ENCODE data around the gene ID3.

ID3 gene

GRCh38 chr1:23531562-23532094 is 27.7 kb downstream of the ID3 start:
- no peak for DNase-seq (ENCODE audit: low read depth, low spot score)
- Histone ChIP-seq H3K9ac (ENCODE audit: insufficient read length, low read depth) (peak overlapping the region; percentile 59), H3K36me3 (ENCODE audit: insufficient read depth, insufficient read length, low read length) (no peaks in the 10 kb centered on the region), H3K27me3 (ENCODE audit: insufficient read depth, insufficient read length) (peaks cover 19% of the 10 kb centered on the region), H3K9me3 (ENCODE audit: insufficient read depth, low read length) (no peaks in the 10 kb centered on the region), H3K4me3 (ENCODE audit: insufficient read length, low read depth) (no peak overlapping the region), H3K4me1 (ENCODE audit: insufficient read depth, insufficient read length) (peaks cover 12% of the 10 kb centered on the region)
- TF ChIP-seq YY1 (IDR thresholded peaks at IDR 0.05; ENCODE audit: insufficient read depth, insufficient read length) (no peak), SUZ12 (IDR thresholded peaks at IDR 0.05; ENCODE audit: extremely low read depth, insufficient read depth, insufficient read length) (no peak), ZNF274 (IDR thresholded peaks at IDR 0.05; ENCODE audit: low read depth, low read length) (no peak)

- DNase-seq (ENCODE audit: low read depth, low spot score), result no peak
- H3K4me3 ChIP-seq (ENCODE audit: insufficient read length, low read depth), result peak within 1 kb of the TSS; percentile 60
- peaks cover 12% of the 10 kb centered on the region for H3K4me1 ChIP-seq (ENCODE audit: insufficient read depth, insufficient read length)
- no peaks in the 10 kb centered on the region for H3K9me3 ChIP-seq (ENCODE audit: insufficient read depth, low read length)
- TF ChIP-seq YY1 (IDR thresholded peaks at IDR 0.05; ENCODE audit: insufficient read depth, insufficient read length) (no peak), ZNF274 (IDR thresholded peaks at IDR 0.05; ENCODE audit: low read depth, low read length) (no peak), SUZ12 (IDR thresholded peaks at IDR 0.05; ENCODE audit: extremely low read depth, insufficient read depth, insufficient read length) (no peak)
- peak within 1 kb of the TSS; percentile 86 for H3K9ac ChIP-seq (ENCODE audit: insufficient read length, low read depth)
- H3K36me3 ChIP-seq (ENCODE audit: insufficient read depth, insufficient read length, low read length), result no peaks in the 10 kb centered on the region
- peaks cover 19% of the 10 kb centered on the region for H3K27me3 ChIP-seq (ENCODE audit: insufficient read depth, insufficient read length)
Observed at GRCh38 chr1:23530747-23531561, 28.3 kb downstream of the ID3 start, which contains the start of gene E2F2. Gene E2F2 (minus strand): TSS chr1:23531233. CDS start chr1:23530793, 440 bp downstream.

GRCh38 chr1:23530087-23530746 is 29.1 kb downstream of the ID3 start:
- Histone ChIP-seq H3K9me3 (ENCODE audit: insufficient read depth, low read length) (no peaks in the 10 kb centered on the region), H3K36me3 (ENCODE audit: insufficient read depth, insufficient read length, low read length) (no peaks in the 10 kb centered on the region), H3K27me3 (ENCODE audit: insufficient read depth, insufficient read length) (peaks cover 19% of the 10 kb centered on the region), H3K4me3 (ENCODE audit: insufficient read length, low read depth) (peak overlapping the region; percentile 60), H3K9ac (ENCODE audit: insufficient read length, low read depth) (peak overlapping the region; percentile 86), H3K4me1 (ENCODE audit: insufficient read depth, insufficient read length) (peaks cover 12% of the 10 kb centered on the region)
- TF ChIP-seq YY1 (IDR thresholded peaks at IDR 0.05; ENCODE audit: insufficient read depth, insufficient read length), result no peak
- TF ChIP-seq SUZ12 (IDR thresholded peaks at IDR 0.05; ENCODE audit: extremely low read depth, insufficient read depth, insufficient read length), result no peak
- TF ChIP-seq ZNF274 (IDR thresholded peaks at IDR 0.05; ENCODE audit: low read depth, low read length), result no peak
- no peak for DNase-seq (ENCODE audit: low read depth, low spot score)

DNA sequence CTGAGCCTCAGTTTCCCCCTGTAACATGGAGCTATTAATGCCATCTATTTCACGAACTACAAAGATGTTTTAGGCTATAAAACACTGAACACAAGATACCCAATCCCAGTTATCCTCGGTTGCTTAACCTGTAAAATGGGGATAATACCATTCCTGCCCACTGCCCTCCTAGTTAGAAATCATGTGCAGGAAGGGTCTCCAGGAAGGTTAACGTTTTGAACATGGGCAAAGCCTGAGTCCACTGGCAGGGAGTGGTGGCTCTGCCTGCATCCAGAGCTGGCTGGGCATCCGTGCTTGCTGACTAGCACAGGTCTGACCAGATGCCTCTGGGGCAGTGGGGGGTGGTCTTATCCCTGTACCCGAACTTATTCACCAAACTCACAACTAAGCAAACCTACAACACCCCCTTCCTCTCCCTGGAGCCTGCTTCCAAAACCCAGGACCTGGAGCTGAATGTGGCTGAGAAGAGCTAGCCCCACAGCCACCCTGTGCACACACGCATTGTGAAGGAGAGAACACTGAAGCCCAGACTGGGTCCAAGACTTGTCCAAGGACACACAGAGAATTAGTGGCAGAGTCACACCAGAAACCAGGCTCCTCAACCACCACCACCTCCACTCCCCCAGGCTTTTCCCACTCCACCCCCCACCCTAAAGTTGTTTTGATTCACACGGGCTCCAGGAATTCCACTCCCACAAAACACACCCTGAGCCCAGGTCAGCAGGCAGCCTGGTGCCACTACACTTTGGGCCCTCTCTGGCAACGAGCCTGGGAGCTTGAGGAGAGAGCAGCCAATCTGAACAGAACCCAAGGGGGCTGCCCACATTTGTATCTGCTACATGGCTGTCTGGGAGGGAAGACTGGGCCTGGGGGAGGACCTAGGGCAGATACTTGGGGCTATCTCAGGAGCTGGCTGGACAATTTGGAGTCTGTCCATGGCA is 29.9 kb downstream of the ID3 start:
- peaks cover 16% of the 10 kb centered on the region for H3K4me1 ChIP-seq (ENCODE audit: insufficient read depth, insufficient read length)
- H3K36me3 ChIP-seq (ENCODE audit: insufficient read depth, insufficient read length, low read length), result no peaks in the 10 kb centered on the region
- H3K27me3 ChIP-seq (ENCODE audit: insufficient read depth, insufficient read length), result peaks cover 19% of the 10 kb centered on the region
- H3K9me3 ChIP-seq (ENCODE audit: insufficient read depth, low read length), result no peaks in the 10 kb centered on the region
- peak overlapping the region; percentile 60 for H3K4me3 ChIP-seq (ENCODE audit: insufficient read length, low read depth)
- no peak for DNase-seq (ENCODE audit: low read depth, low spot score)
- H3K9ac ChIP-seq (ENCODE audit: insufficient read length, low read depth), result peak overlapping the region; percentile 86
- TF ChIP-seq YY1 (IDR thresholded peaks at IDR 0.05; ENCODE audit: insufficient read depth, insufficient read length) (no peak), SUZ12 (IDR thresholded peaks at IDR 0.05; ENCODE audit: extremely low read depth, insufficient read depth, insufficient read length) (no peak), ZNF274 (IDR thresholded peaks at IDR 0.05; ENCODE audit: low read depth, low read length) (no peak)

DNA sequence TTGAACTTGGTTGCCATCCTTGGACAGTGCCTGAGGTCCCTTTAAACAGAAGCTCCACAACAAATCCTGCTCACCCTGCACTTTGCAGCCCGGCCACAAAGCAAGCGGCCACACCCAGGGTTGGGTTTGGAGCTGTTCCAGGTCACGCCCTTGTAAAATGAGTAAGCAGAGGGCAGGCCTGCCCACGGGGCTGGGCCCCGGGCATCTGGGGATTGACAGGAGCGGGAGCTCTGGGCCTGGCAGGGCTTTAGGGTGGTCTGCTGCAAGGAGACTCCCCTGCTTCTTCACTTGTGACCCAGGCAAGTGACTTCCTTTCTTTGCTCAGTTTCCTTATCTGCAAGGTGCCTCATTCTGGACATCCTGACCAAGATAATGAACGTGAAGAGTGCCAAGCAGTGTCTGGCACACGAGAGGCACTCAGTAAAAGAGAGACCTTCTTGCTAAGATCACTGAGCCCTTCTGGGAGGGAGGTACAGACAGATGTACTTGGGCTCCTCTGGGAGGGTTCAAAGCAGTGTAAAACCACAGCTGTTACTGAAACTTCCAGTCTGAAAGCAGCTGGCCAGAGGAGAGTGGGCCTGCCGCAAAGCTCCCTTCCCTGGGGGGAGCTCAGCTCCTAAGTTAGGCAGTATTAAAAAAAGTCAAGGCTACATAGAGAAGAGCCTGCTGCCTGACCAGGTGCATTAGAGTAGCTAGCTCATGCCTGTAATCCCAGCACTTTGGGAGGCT is 30.9 kb downstream of the ID3 start:
- no peak for DNase-seq (ENCODE audit: low read depth, low spot score)
- Histone ChIP-seq H3K4me3 (ENCODE audit: insufficient read length, low read depth) (no peak overlapping the region), H3K27me3 (ENCODE audit: insufficient read depth, insufficient read length) (peaks cover 19% of the 10 kb centered on the region), H3K9me3 (ENCODE audit: insufficient read depth, low read length) (no peaks in the 10 kb centered on the region), H3K36me3 (ENCODE audit: insufficient read depth, insufficient read length, low read length) (no peaks in the 10 kb centered on the region), H3K9ac (ENCODE audit: insufficient read length, low read depth) (no peak overlapping the region), H3K4me1 (ENCODE audit: insufficient read depth, insufficient read length) (peaks cover 16% of the 10 kb centered on the region)
- TF ChIP-seq SUZ12 (IDR thresholded peaks at IDR 0.05; ENCODE audit: extremely low read depth, insufficient read depth, insufficient read length) (no peak), YY1 (IDR thresholded peaks at IDR 0.05; ENCODE audit: insufficient read depth, insufficient read length) (no peak), ZNF274 (IDR thresholded peaks at IDR 0.05; ENCODE audit: low read depth, low read length) (no peak)

DNA sequence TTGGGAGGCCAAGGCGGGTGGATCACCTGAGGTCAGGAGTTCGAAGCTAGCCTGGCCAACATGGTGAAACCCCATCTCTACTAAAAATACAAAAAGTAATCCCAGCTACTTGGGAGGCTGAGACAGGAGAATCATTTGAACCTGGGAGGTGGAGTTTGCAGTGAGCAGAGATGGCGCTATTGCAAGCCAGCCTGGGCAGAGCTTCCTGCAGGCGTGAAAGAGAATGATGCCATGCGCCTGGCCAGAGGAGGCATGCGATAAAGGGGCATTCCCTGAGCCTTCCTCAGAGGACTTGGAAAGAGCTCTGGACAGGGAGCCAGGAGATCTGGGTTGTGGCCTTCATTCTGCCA is 31.4 kb downstream of the ID3 start:
- H3K4me1 ChIP-seq (ENCODE audit: insufficient read depth, insufficient read length), result peaks cover 16% of the 10 kb centered on the region
- no peak for TF ChIP-seq SUZ12 (IDR thresholded peaks at IDR 0.05; ENCODE audit: extremely low read depth, insufficient read depth, insufficient read length)
- no peak for TF ChIP-seq ZNF274 (IDR thresholded peaks at IDR 0.05; ENCODE audit: low read depth, low read length)
- TF ChIP-seq YY1 (IDR thresholded peaks at IDR 0.05; ENCODE audit: insufficient read depth, insufficient read length), result no peak
- H3K9ac ChIP-seq (ENCODE audit: insufficient read length, low read depth), result no peak overlapping the region
- DNase-seq (ENCODE audit: low read depth, low spot score), result no peak
- no peak overlapping the region for H3K4me3 ChIP-seq (ENCODE audit: insufficient read length, low read depth)
- no peaks in the 10 kb centered on the region for H3K9me3 ChIP-seq (ENCODE audit: insufficient read depth, low read length)
- no peaks in the 10 kb centered on the region for H3K36me3 ChIP-seq (ENCODE audit: insufficient read depth, insufficient read length, low read length)
- peaks cover 17% of the 10 kb centered on the region for H3K27me3 ChIP-seq (ENCODE audit: insufficient read depth, insufficient read length)
